Astrocyte (in vitro differentiated cells and primary cell): Measurements from ENCODE around the gene KMT2C. TPM values are rescaled to one million over a fixed set of nuclear protein-coding genes. Genes with fewer than 3 reads are reported as not detected.

ENCODE experiments used
- DNase-seq: peaks from one replicate; pipeline ENCODE4 v3.0.0-alpha.2; 2010; ENCODE audit warnings: low read depth
- FAIRE-seq: peaks from 2 replicates; lab custom pipeline; 2011; peaks lifted over from hg19 to GRCh38; lab: Jason Lieb, UNC
- H2AFZ ChIP-seq: 2 replicates; pipeline ENCODE4 v1.6.0; 2012; ENCODE audit warnings: low read depth, low read length, inconsistent platforms
- H3K27ac ChIP-seq: 2 replicates; pipeline ENCODE4 v1.5.1; 2011; ENCODE audit warnings: low read depth, low read length, inconsistent platforms
- H3K27me3 ChIP-seq: 2 replicates; pipeline ENCODE4 v1.6.0; 2011; ENCODE audit warnings: low read length, inconsistent platforms; ENCODE audit not compliant: insufficient read depth
- H3K36me3 ChIP-seq: 2 replicates; pipeline ENCODE4 v1.5.1; 2011; ENCODE audit warnings: low read length, inconsistent platforms; ENCODE audit not compliant: insufficient read depth
- H3K4me1 ChIP-seq: 2 replicates; pipeline ENCODE4 v1.5.1; 2011; ENCODE audit warnings: low read length, inconsistent platforms; ENCODE audit not compliant: insufficient read depth
- H3K4me2 ChIP-seq: 2 replicates; pipeline ENCODE4 v1.6.0; 2012; ENCODE audit warnings: low read length, inconsistent platforms
- H3K4me3 ChIP-seq: 2 replicates; pipeline ENCODE4 v1.5.1; 2011; ENCODE audit warnings: low read depth, mild to moderate bottlenecking, low read length, inconsistent platforms; ENCODE audit not compliant: insufficient read depth
- H3K79me2 ChIP-seq: 2 replicates; pipeline ENCODE4 v1.6.0; 2012; ENCODE audit warnings: mild to moderate bottlenecking, low read length, inconsistent platforms; ENCODE audit not compliant: insufficient read depth
- H3K9ac ChIP-seq: 2 replicates; pipeline ENCODE4 v1.6.0; 2012; ENCODE audit warnings: mild to moderate bottlenecking, low read length, inconsistent platforms
- H3K9me3 ChIP-seq: 2 replicates; pipeline ENCODE4 v1.5.1; 2012; ENCODE audit warnings: low read depth, mild to moderate bottlenecking, low read length, inconsistent platforms; ENCODE audit not compliant: insufficient read depth
- H4K20me1 ChIP-seq: 2 replicates; pipeline ENCODE4 v1.6.0; 2012; ENCODE audit warnings: low read length, inconsistent platforms; ENCODE audit not compliant: insufficient read depth
- H3K27ac Mint-ChIP-seq: one replicate; pipeline ENCODE4 v1.8.0; 2021; ENCODE audit warnings: mild to moderate bottlenecking, mixed read lengths; ENCODE audit not compliant: unreplicated experiment
- H3K27me3 Mint-ChIP-seq: one replicate; pipeline ENCODE4 v1.8.0; 2021; ENCODE audit warnings: low read depth, mixed read lengths; ENCODE audit not compliant: unreplicated experiment
- H3K36me3 Mint-ChIP-seq: one replicate; pipeline ENCODE4 v1.8.0; 2021; ENCODE audit warnings: low read depth, mixed read lengths; ENCODE audit not compliant: unreplicated experiment
- H3K4me1 Mint-ChIP-seq: one replicate; pipeline ENCODE4 v1.8.0; 2021; ENCODE audit warnings: low read depth, mixed read lengths; ENCODE audit not compliant: unreplicated experiment
- H3K4me3 Mint-ChIP-seq: one replicate; pipeline ENCODE4 v1.8.0; 2021; ENCODE audit warnings: mild to moderate bottlenecking, moderate library complexity, mixed read lengths; ENCODE audit not compliant: unreplicated experiment
- H3K9me3 Mint-ChIP-seq: one replicate; pipeline ENCODE4 v1.8.0; 2021; ENCODE audit warnings: mild to moderate bottlenecking, mixed read lengths; ENCODE audit not compliant: unreplicated experiment
- CTCF ChIP-seq: IDR thresholded peaks from 2 replicates; pipeline ENCODE4 v1.5.1; 2011; ENCODE audit warnings: low read depth, mild to moderate bottlenecking, inconsistent platforms, low read length, moderate library complexity; ENCODE audit not compliant: insufficient read depth
- EZH2 ChIP-seq: IDR thresholded peaks from 2 replicates; pipeline ENCODE4 v1.6.1; 2012; ENCODE audit warnings: mild to moderate bottlenecking, low read length, inconsistent platforms; ENCODE audit not compliant: insufficient read depth
- total RNA-seq: library from RNA; stranded (reverse); gene quantifications from 2 replicates; pipeline ENCODE4 v1.2.1, GENCODE V29; 2021

KMT2C gene
- total RNA-seq, 1 donor from 2014 or later, result 59.0 TPM

GRCh38 chr7:152178405-152179058, 257.3 kb downstream of the KMT2C start:
- H3K4me1 Mint-ChIP-seq, result peaks cover 4% of the 10 kb centered on the region
- no peaks in the 10 kb centered on the region for H3K9me3 Mint-ChIP-seq
- peaks cover 44% of the 10 kb centered on the region for H3K36me3 ChIP-seq
- no peak overlapping the region for H2AFZ ChIP-seq
- H3K9ac ChIP-seq, result no peak overlapping the region
- H3K4me3 ChIP-seq, result no peak overlapping the region
- H3K4me2 ChIP-seq, result no peak overlapping the region
- no peak overlapping the region for H3K27ac Mint-ChIP-seq
- DNase-seq (no peak), FAIRE-seq (no peak)
- H3K4me3 Mint-ChIP-seq, result no peak overlapping the region
- TF ChIP-seq CTCF (no peak), EZH2 (no peak)
- H3K79me2 ChIP-seq, result no peaks in the 10 kb centered on the region
- H4K20me1 ChIP-seq, result peaks cover 6% of the 10 kb centered on the region
- H3K36me3 Mint-ChIP-seq, result peaks cover 34% of the 10 kb centered on the region
- no peaks in the 10 kb centered on the region for H3K27me3 Mint-ChIP-seq
- no peak overlapping the region for H3K27ac ChIP-seq
- H3K27me3 ChIP-seq, result no peaks in the 10 kb centered on the region
- H3K4me1 ChIP-seq, result no peaks in the 10 kb centered on the region
- no peaks in the 10 kb centered on the region for H3K9me3 ChIP-seq

GRCh38 chr7:152177681-152178404, 258.0 kb downstream of the KMT2C start:
- Histone ChIP-seq H3K27me3 (no peaks in the 10 kb centered on the region), H3K4me2 (no peak overlapping the region), H3K79me2 (no peaks in the 10 kb centered on the region), H3K9me3 (no peaks in the 10 kb centered on the region), H4K20me1 (peaks cover 6% of the 10 kb centered on the region), H3K4me3 (no peak overlapping the region), H3K27ac (no peak overlapping the region), H2AFZ (no peak overlapping the region), H3K36me3 (peaks cover 44% of the 10 kb centered on the region), H3K9ac (no peak overlapping the region), H3K4me1 (no peaks in the 10 kb centered on the region)
- no peak for FAIRE-seq
- Mint-ChIP-seq H3K9me3 (no peaks in the 10 kb centered on the region), H3K4me3 (no peak overlapping the region), H3K4me1 (peaks cover 4% of the 10 kb centered on the region), H3K36me3 (peaks cover 35% of the 10 kb centered on the region), H3K27ac (no peak overlapping the region), H3K27me3 (no peaks in the 10 kb centered on the region)
- DNase-seq, result peak; percentile 16
- no peak for TF ChIP-seq EZH2
- no peak for TF ChIP-seq CTCF

- H3K9ac ChIP-seq, result no peak overlapping the region
- DNase-seq (no peak), FAIRE-seq (no peak)
- no peak overlapping the region for H3K27ac Mint-ChIP-seq
- H3K27me3 ChIP-seq, result no peaks in the 10 kb centered on the region
- H3K27me3 Mint-ChIP-seq, result no peaks in the 10 kb centered on the region
- H3K4me1 ChIP-seq, result no peaks in the 10 kb centered on the region
- peaks cover 6% of the 10 kb centered on the region for H4K20me1 ChIP-seq
- H3K4me3 ChIP-seq, result no peak overlapping the region
- no peaks in the 10 kb centered on the region for H3K9me3 ChIP-seq
- peaks cover 29% of the 10 kb centered on the region for H3K36me3 Mint-ChIP-seq
- peaks cover 37% of the 10 kb centered on the region for H3K36me3 ChIP-seq
- no peak overlapping the region for H3K4me3 Mint-ChIP-seq
- H3K4me1 Mint-ChIP-seq, result peaks cover 4% of the 10 kb centered on the region
- no peak overlapping the region for H2AFZ ChIP-seq
- no peaks in the 10 kb centered on the region for H3K9me3 Mint-ChIP-seq
- H3K27ac ChIP-seq, result no peak overlapping the region
- TF ChIP-seq EZH2 (no peak), CTCF (no peak)
- no peaks in the 10 kb centered on the region for H3K79me2 ChIP-seq
- H3K4me2 ChIP-seq, result no peak overlapping the region
These were observed 259.0 kb downstream of the KMT2C start for GRCh38 chr7:152176797-152177196.
